KOPT-K1 (cell line): ENCODE results near the gene ERICH3.

Experiments
- H3K27ac ChIP-seq: fragments of 200-600 bp; sonication (generic); 2 replicates; pipeline ENCODE4 v1.5.1; 2016; ENCODE audit warnings: antibody characterized with exemption, mild to moderate bottlenecking, low read depth, low read length; ENCODE audit not compliant: poor library complexity, severe bottlenecking
- H3K36me3 ChIP-seq: fragments of 200-600 bp; sonication (generic); 2 replicates; pipeline ENCODE4 v1.5.1; 2017; ENCODE audit warnings: antibody characterized with exemption, mild to moderate bottlenecking, low read length, moderate library complexity; ENCODE audit not compliant: insufficient read depth
- H3K9me3 ChIP-seq: fragments of 200-600 bp; sonication (generic); 2 replicates; pipeline ENCODE4 v1.5.1; 2017; ENCODE audit warnings: antibody characterized with exemption, low read length, mild to moderate bottlenecking; ENCODE audit not compliant: insufficient read depth, poor library complexity, severe bottlenecking

Gene ERICH3

GRCh38 chr1:74526708-74527107 lies 146.9 kb downstream of the ERICH3 start:
- Histone ChIP-seq H3K9me3 (no peaks in the 10 kb centered on the region), H3K27ac (no peak overlapping the region), H3K36me3 (no peaks in the 10 kb centered on the region)

GRCh38 chr1:74523873-74524480 lies 149.6 kb downstream of the ERICH3 start:
- Histone ChIP-seq H3K27ac (no peak overlapping the region), H3K9me3 (no peaks in the 10 kb centered on the region), H3K36me3 (no peaks in the 10 kb centered on the region)

DNA sequence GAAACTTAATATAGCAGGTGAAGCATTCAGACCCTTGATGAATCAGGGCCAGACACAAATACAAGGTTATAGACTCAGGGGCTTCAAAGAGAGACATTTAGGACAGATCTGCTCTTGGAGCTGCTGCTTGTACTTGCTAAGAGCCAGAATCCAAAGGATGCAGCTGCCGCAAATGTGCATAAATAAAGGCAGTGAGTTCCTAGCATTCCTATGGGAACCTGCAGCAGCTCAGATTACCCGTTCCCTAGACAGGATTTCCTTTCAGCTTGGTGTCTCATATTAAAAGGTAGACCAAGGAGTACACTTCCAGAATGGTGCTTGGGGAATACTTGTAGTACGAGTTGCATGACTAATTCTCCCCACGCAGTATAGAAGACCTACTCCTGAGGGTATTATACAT lies 151.4 kb downstream of the ERICH3 start:
- H3K36me3 ChIP-seq: no peaks in the 10 kb centered on the region
- no peaks in the 10 kb centered on the region for H3K9me3 ChIP-seq
- H3K27ac ChIP-seq: no peak overlapping the region
